Measurements from ENCODE around the gene SPSB3.

The SPSB3 gene

GRCh38 chr16:1788708-1789100 is 6.3 kb upstream of the SPSB3 start:
- CTCF ChIA-PET: no interaction called here
- peaks cover 0 to 7% (median 5%) of the 10 kb centered on the region in 4 experiments for H3K4me1 ChIP-seq (ENCODE audit: control extremely low read depth in 1 of 4, control insufficient read depth in 4 of 4, insufficient read depth in 4 of 4, low read length in 3 of 4)
- 88% methylated on average over 19 of the region's 19 CpGs for WGBS (ENCODE audit: insufficient coverage)

GRCh38 chr16:1788095-1788707 is 5.8 kb upstream of the SPSB3 start:
- H3K9me3 ChIP-seq (ENCODE audit: control extremely low read depth in 1 of 5, control insufficient read depth in 4 of 5, insufficient read depth in 2 of 5, low read depth in 1 of 5, low read length in 4 of 5): no peaks in the 10 kb centered on the region
- no peaks in the 10 kb centered on the region for H3K27me3 ChIP-seq (replicated peaks in 2 of 5; ENCODE audit: control insufficient read depth in 4 of 5, insufficient read depth in 5 of 5, low read length in 4 of 5)
- H3K4me1 ChIP-seq (ENCODE audit: control extremely low read depth in 1 of 4, control insufficient read depth in 4 of 4, insufficient read depth in 4 of 4, low read length in 3 of 4): peaks cover 0 to 10% (median 9%) of the 10 kb centered on the region in 4 experiments
- ChIA-PET POLR2A (no interaction called here), CTCF (no interaction called here)
- 95% methylated on average over 25 of the region's 38 CpGs for WGBS (ENCODE audit: insufficient coverage)
- H3K27ac ChIP-seq (ENCODE audit: insufficient read depth in 1 of 2, low read depth in 1 of 2, low read length in 2 of 2, poor library complexity in 1 of 2, severe bottlenecking in 2 of 2): no peak overlapping the region
- no peak for DNase-seq
- H3K4me3 ChIP-seq (ENCODE audit: control insufficient read depth in 1 of 7, extremely low read depth in 1 of 7, insufficient read depth in 4 of 7, low read depth in 2 of 7, low read length in 6 of 7): no peak overlapping the region
- peaks cover 0 to 64% (median 38%) of the 10 kb centered on the region in 4 experiments for H3K36me3 ChIP-seq (ENCODE audit: control insufficient read depth in 4 of 4, insufficient read depth in 4 of 4, low read length in 3 of 4)

More at GRCh38 chr16:1788708-1789100, 6.3 kb upstream of the SPSB3 start:
- Histone ChIP-seq H3K36me3 (ENCODE audit: control insufficient read depth in 4 of 4, insufficient read depth in 4 of 4, low read length in 3 of 4) (peaks cover 0 to 64% (median 38%) of the 10 kb centered on the region in 4 experiments), H3K27me3 (replicated peaks in 2 of 5; ENCODE audit: control insufficient read depth in 4 of 5, insufficient read depth in 5 of 5, low read length in 4 of 5) (no peaks in the 10 kb centered on the region), H3K4me3 (ENCODE audit: control insufficient read depth in 1 of 7, extremely low read depth in 1 of 7, insufficient read depth in 4 of 7, low read depth in 2 of 7, low read length in 6 of 7) (no peak overlapping the region), H3K9me3 (ENCODE audit: control extremely low read depth in 1 of 5, control insufficient read depth in 4 of 5, insufficient read depth in 2 of 5, low read depth in 1 of 5, low read length in 4 of 5) (no peaks in the 10 kb centered on the region), H3K27ac (ENCODE audit: insufficient read depth in 1 of 2, low read depth in 1 of 2, low read length in 2 of 2, poor library complexity in 1 of 2, severe bottlenecking in 2 of 2) (no peak overlapping the region)
- DNase-seq: no peak
- POLR2A ChIA-PET: no interaction called here

GRCh38 chr16:1787322-1788094 is 5.1 kb upstream of the SPSB3 start:
- Histone ChIP-seq H3K4me3 (ENCODE audit: control insufficient read depth in 1 of 7, extremely low read depth in 1 of 7, insufficient read depth in 4 of 7, low read depth in 2 of 7, low read length in 6 of 7) (no peak overlapping the region), H3K36me3 (ENCODE audit: control insufficient read depth in 4 of 4, insufficient read depth in 4 of 4, low read length in 3 of 4) (peaks cover 0 to 64% (median 38%) of the 10 kb centered on the region in 4 experiments), H3K27ac (ENCODE audit: insufficient read depth in 1 of 2, low read depth in 1 of 2, low read length in 2 of 2, poor library complexity in 1 of 2, severe bottlenecking in 2 of 2) (no peak overlapping the region), H3K9me3 (ENCODE audit: control extremely low read depth in 1 of 5, control insufficient read depth in 4 of 5, insufficient read depth in 2 of 5, low read depth in 1 of 5, low read length in 4 of 5) (no peaks in the 10 kb centered on the region), H3K4me1 (ENCODE audit: control extremely low read depth in 1 of 4, control insufficient read depth in 4 of 4, insufficient read depth in 4 of 4, low read length in 3 of 4) (peaks cover 0 to 10% (median 9%) of the 10 kb centered on the region in 4 experiments), H3K27me3 (replicated peaks in 2 of 5; ENCODE audit: control insufficient read depth in 4 of 5, insufficient read depth in 5 of 5, low read length in 4 of 5) (no peaks in the 10 kb centered on the region)
- POLR2A ChIA-PET: no interaction called here
- CTCF ChIA-PET: no interaction called here
- 98% methylated on average over 44 of the region's 44 CpGs for WGBS (ENCODE audit: insufficient coverage)
- no peak for DNase-seq

- Histone ChIP-seq H3K9me3 (ENCODE audit: control extremely low read depth in 1 of 5, control insufficient read depth in 4 of 5, insufficient read depth in 2 of 5, low read depth in 1 of 5, low read length in 4 of 5) (no peaks in the 10 kb centered on the region), H3K27me3 (replicated peaks in 2 of 5; ENCODE audit: control insufficient read depth in 4 of 5, insufficient read depth in 5 of 5, low read length in 4 of 5) (no peaks in the 10 kb centered on the region), H3K4me3 (ENCODE audit: control insufficient read depth in 1 of 7, extremely low read depth in 1 of 7, insufficient read depth in 4 of 7, low read depth in 2 of 7, low read length in 6 of 7) (no peak overlapping the region), H3K27ac (ENCODE audit: insufficient read depth in 1 of 2, low read depth in 1 of 2, low read length in 2 of 2, poor library complexity in 1 of 2, severe bottlenecking in 2 of 2) (no peak overlapping the region), H3K4me1 (ENCODE audit: control extremely low read depth in 1 of 4, control insufficient read depth in 4 of 4, insufficient read depth in 4 of 4, low read length in 3 of 4) (peaks cover 0 to 10% (median 9%) of the 10 kb centered on the region in 4 experiments), H3K36me3 (ENCODE audit: control insufficient read depth in 4 of 4, insufficient read depth in 4 of 4, low read length in 3 of 4) (peaks cover 0 to 62% (median 36%) of the 10 kb centered on the region in 4 experiments)
- DNase-seq: no peak
- ChIA-PET CTCF (no interaction called here), POLR2A (no interaction called here)
- WGBS (ENCODE audit: insufficient coverage): 97% methylated on average over 6 of the region's 6 CpGs
Measured at GRCh38 chr16:1787056-1787321, 4.6 kb upstream of the SPSB3 start.

GRCh38 chr16:1786242-1787055 is 4.1 kb upstream of the SPSB3 start:
- Histone ChIP-seq H3K27me3 (replicated peaks in 2 of 5; ENCODE audit: control insufficient read depth in 4 of 5, insufficient read depth in 5 of 5, low read length in 4 of 5) (no peaks in the 10 kb centered on the region), H3K4me3 (ENCODE audit: control insufficient read depth in 1 of 7, extremely low read depth in 1 of 7, insufficient read depth in 4 of 7, low read depth in 2 of 7, low read length in 6 of 7) (no peak overlapping the region), H3K36me3 (ENCODE audit: control insufficient read depth in 4 of 4, insufficient read depth in 4 of 4, low read length in 3 of 4) (peaks cover 0 to 57% (median 34%) of the 10 kb centered on the region in 4 experiments), H3K9me3 (ENCODE audit: control extremely low read depth in 1 of 5, control insufficient read depth in 4 of 5, insufficient read depth in 2 of 5, low read depth in 1 of 5, low read length in 4 of 5) (no peaks in the 10 kb centered on the region), H3K4me1 (ENCODE audit: control extremely low read depth in 1 of 4, control insufficient read depth in 4 of 4, insufficient read depth in 4 of 4, low read length in 3 of 4) (peaks cover 0 to 15% (median 14%) of the 10 kb centered on the region in 4 experiments), H3K27ac (ENCODE audit: insufficient read depth in 1 of 2, low read depth in 1 of 2, low read length in 2 of 2, poor library complexity in 1 of 2, severe bottlenecking in 2 of 2) (no peak overlapping the region)
- 95% methylated on average over 50 of the region's 51 CpGs for WGBS (ENCODE audit: insufficient coverage)
- ChIA-PET CTCF (no interaction called here), POLR2A (no interaction called here)
- no peak for DNase-seq

GRCh38 chr16:1785846-1786170 is 3.4 kb upstream of the SPSB3 start:
- ChIA-PET POLR2A (no interaction called here), CTCF (no interaction called here)
- no peak for DNase-seq
- no peaks in the 10 kb centered on the region for H3K9me3 ChIP-seq (ENCODE audit: control extremely low read depth in 1 of 5, control insufficient read depth in 4 of 5, insufficient read depth in 2 of 5, low read depth in 1 of 5, low read length in 4 of 5)
- H3K36me3 ChIP-seq (ENCODE audit: control insufficient read depth in 4 of 4, insufficient read depth in 4 of 4, low read length in 3 of 4): peaks cover 0 to 53% (median 34%) of the 10 kb centered on the region in 4 experiments
- no peak overlapping the region for H3K27ac ChIP-seq (ENCODE audit: insufficient read depth in 1 of 2, low read depth in 1 of 2, low read length in 2 of 2, poor library complexity in 1 of 2, severe bottlenecking in 2 of 2)
- no peak overlapping the region for H3K4me3 ChIP-seq (ENCODE audit: control insufficient read depth in 1 of 7, extremely low read depth in 1 of 7, insufficient read depth in 4 of 7, low read depth in 2 of 7, low read length in 6 of 7)
- H3K4me1 ChIP-seq (ENCODE audit: control extremely low read depth in 1 of 4, control insufficient read depth in 4 of 4, insufficient read depth in 4 of 4, low read length in 3 of 4): peaks cover 0 to 22% (median 21%) of the 10 kb centered on the region in 4 experiments
- H3K27me3 ChIP-seq (replicated peaks in 2 of 5; ENCODE audit: control insufficient read depth in 4 of 5, insufficient read depth in 5 of 5, low read length in 4 of 5): no peaks in the 10 kb centered on the region
- WGBS (ENCODE audit: insufficient coverage): 88% methylated on average over 10 of the region's 14 CpGs

Data from common myeloid progenitor, CD34-positive (primary cell).